ENCODE results near the gene FGFR4. TPM values are rescaled to one million over a fixed set of nuclear protein-coding genes. Genes with fewer than 3 reads are reported as not detected.

FGFR4 gene
- total RNA-seq, 1 donor from 2014 or later = 1.7 TPM

- TF ChIP-seq CTCF (IDR thresholded peaks at IDR 0.05) = no peak
- Mint-ChIP-seq H3K9me3 (ENCODE audit: unreplicated experiment) (no peaks in the 10 kb centered on the region), H3K27me3 (ENCODE audit: unreplicated experiment) (no peaks in the 10 kb centered on the region), H3K4me1 (ENCODE audit: unreplicated experiment) (peaks cover 27% of the 10 kb centered on the region), H3K27ac (ENCODE audit: unreplicated experiment) (no peak overlapping the region), H3K36me3 (ENCODE audit: unreplicated experiment) (no peaks in the 10 kb centered on the region), H3K4me3 (ENCODE audit: unreplicated experiment) (no peak overlapping the region)
- no peak for DNase-seq (ENCODE audit: extremely low spot score, unreplicated experiment)
Observed at GRCh38 chr5:177093082-177093712, 6.5 kb downstream of the FGFR4 start.

GRCh38 chr5:177093803-177094202 is 7.1 kb downstream of the FGFR4 start:
- Mint-ChIP-seq H3K27ac (ENCODE audit: unreplicated experiment) (no peak overlapping the region), H3K36me3 (ENCODE audit: unreplicated experiment) (no peaks in the 10 kb centered on the region), H3K27me3 (ENCODE audit: unreplicated experiment) (no peaks in the 10 kb centered on the region), H3K4me1 (ENCODE audit: unreplicated experiment) (peaks cover 31% of the 10 kb centered on the region), H3K9me3 (ENCODE audit: unreplicated experiment) (no peaks in the 10 kb centered on the region), H3K4me3 (ENCODE audit: unreplicated experiment) (no peak overlapping the region)
- no peak for TF ChIP-seq CTCF (IDR thresholded peaks at IDR 0.05)
- DNase-seq (ENCODE audit: extremely low spot score, unreplicated experiment) = no peak

GRCh38 chr5:177094224-177095087 is 7.7 kb downstream of the FGFR4 start:
- no peak for TF ChIP-seq CTCF (IDR thresholded peaks at IDR 0.05)
- Mint-ChIP-seq H3K27me3 (ENCODE audit: unreplicated experiment) (no peaks in the 10 kb centered on the region), H3K4me3 (ENCODE audit: unreplicated experiment) (no peak overlapping the region), H3K27ac (ENCODE audit: unreplicated experiment) (no peak overlapping the region), H3K36me3 (ENCODE audit: unreplicated experiment) (no peaks in the 10 kb centered on the region), H3K4me1 (ENCODE audit: unreplicated experiment) (peaks cover 30% of the 10 kb centered on the region), H3K9me3 (ENCODE audit: unreplicated experiment) (no peaks in the 10 kb centered on the region)
- DNase-seq (ENCODE audit: extremely low spot score, unreplicated experiment) = no peak

GRCh38 chr5:177095088-177095669 is 8.5 kb downstream of the FGFR4 start:
- no peaks in the 10 kb centered on the region for H3K9me3 Mint-ChIP-seq (ENCODE audit: unreplicated experiment)
- peaks cover 30% of the 10 kb centered on the region for H3K4me1 Mint-ChIP-seq (ENCODE audit: unreplicated experiment)
- no peak for DNase-seq (ENCODE audit: extremely low spot score, unreplicated experiment)
- H3K27ac Mint-ChIP-seq (ENCODE audit: unreplicated experiment) = no peak overlapping the region
- no peaks in the 10 kb centered on the region for H3K27me3 Mint-ChIP-seq (ENCODE audit: unreplicated experiment)
- TF ChIP-seq CTCF (IDR thresholded peaks at IDR 0.05) = no peak
- no peak overlapping the region for H3K4me3 Mint-ChIP-seq (ENCODE audit: unreplicated experiment)
- no peaks in the 10 kb centered on the region for H3K36me3 Mint-ChIP-seq (ENCODE audit: unreplicated experiment)

All from osteocyte (in vitro differentiated cells).